Myometrial cell (primary cell): ENCODE results near the gene CCDC192. TPM values are rescaled to one million over a fixed set of nuclear protein-coding genes. Genes with fewer than 3 reads are reported as not detected.

Experiments
- total RNA-seq: library from RNA; depleted of rRNA; stranded (reverse); fragments of >200 nt; gene quantifications from 2 replicates; pipeline ENCODE4 v1.2.3, GENCODE V29; 2015

The CCDC192 gene, protein sequence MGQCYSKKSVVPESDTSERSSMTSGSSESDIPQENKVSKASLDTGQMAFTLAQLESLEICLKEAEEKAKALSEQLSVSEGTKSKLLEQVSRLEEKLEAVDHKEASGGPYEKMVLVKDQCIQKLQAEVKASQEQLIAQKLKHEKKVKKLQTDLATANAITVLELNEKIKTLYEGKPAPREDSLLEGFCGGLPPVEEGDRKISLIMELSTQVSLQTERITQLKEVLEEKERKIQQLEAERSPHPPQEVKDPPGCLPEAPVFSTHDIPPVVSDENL
- total RNA-seq: not detected in 2 replicates

DNA sequence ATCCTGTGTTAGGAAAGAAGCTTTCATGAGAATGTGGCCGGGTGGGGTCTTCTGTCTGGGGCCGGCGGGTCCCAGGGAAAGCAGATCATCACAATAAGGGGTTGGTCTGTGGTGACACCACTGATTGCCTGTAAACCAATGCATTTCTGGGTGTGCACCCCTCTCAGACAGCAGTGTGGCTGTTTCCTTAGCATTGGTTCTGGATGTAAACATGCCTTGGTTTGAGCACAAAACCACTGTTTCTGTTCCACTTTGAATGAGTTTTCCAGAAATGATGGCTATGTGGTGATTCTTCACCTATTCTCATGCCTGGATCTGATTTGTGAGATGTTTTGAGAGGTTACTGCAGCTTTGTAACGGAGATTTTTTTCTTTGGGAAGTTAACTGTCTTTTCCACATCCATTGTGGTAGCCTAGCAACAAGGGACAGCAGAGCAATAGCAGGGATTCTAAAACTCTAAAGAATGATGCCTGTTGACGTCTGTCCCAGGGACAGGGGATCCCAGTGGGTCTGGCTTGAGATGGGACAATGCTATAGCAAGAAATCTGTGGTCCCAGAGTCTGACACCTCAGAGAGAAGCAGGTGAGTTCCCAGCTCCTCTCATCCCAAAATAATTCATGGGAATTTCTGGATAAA lies at the start of gene CCDC192:
Gene CCDC192 (plus strand): TSS at position 466 of the 636 bp plus-strand sequence. CDS start 55 bp downstream, at position 521.

Other genes starting within 250 kb of the CCDC192 start
- gene PRRC1, start 185.8 kb upstream of the CCDC192 start, total RNA-seq: 73.0 and 73.5 TPM in 2 replicates
- gene CTXN3, start 54.3 kb upstream of the CCDC192 start, total RNA-seq: not detected in 2 replicates